K562 (cell line): ENCODE data around the gene IFI27L1. TPM values are rescaled to one million over a fixed set of nuclear protein-coding genes. Genes with fewer than 3 reads are reported as not detected.

Experiments used
- ATAC-seq: fragments of 200-7000 bp; cut with Tn5 transposase; 3 replicates; pipeline ENCODE4 v1.9.1; 2020; ENCODE audit warnings: moderate library complexity
- BruUV-seq: library from RNA; stranded (reverse); fragments of 400-500 nt; replicated peaks from 2 replicates; lab custom pipeline; 2021; lab: Mats Ljungman, UMichigan
- CTCF ChIA-PET: fragments of 300-600 bp; formaldehyde crosslinking; extraction: SDS; loops from one replicate; lab custom pipeline; 2021; ENCODE audit warnings: low intra/inter-chr PET ratio; lab: Yijun Ruan, JAX
- POLR2A ChIA-PET: fragments of 300-600, 350-650 bp; sonication (Branson Sonifier 250); formaldehyde crosslinking; extraction: SDS; loops from one replicate; lab custom pipeline; 2021; ENCODE audit warnings: antibody characterized with exemption, inconsistent platforms; lab: Yijun Ruan, JAX
- DNase-seq, 4 experiments: peaks; one replicate each; pipeline versions ENCODE4 v3.0.0 to v3.0.0-alpha.2; 2011 to 2018; ENCODE audit warnings: low spot score in 3 of 4, mixed read lengths in 3 of 4; ENCODE audit errors: extremely low read depth in 1 of 4
- FAIRE-seq: peaks from 2 replicates; lab custom pipeline; 2011; peaks lifted over from hg19 to GRCh38; lab: Jason Lieb, UNC
- H2AFZ ChIP-seq: 2 replicates; pipeline ENCODE4 v1.6.0; 2011; ENCODE audit warnings: low read depth, low read length, control low read depth, inconsistent platforms
- H3K27ac ChIP-seq: fragments of 200-600 bp; 3 replicates; pipeline ENCODE4 v1.8.0; 2011; ENCODE audit warnings: low read depth, mild to moderate bottlenecking, control low read depth, inconsistent platforms, low read length, moderate library complexity, mixed read lengths; ENCODE audit errors: extremely low read depth
- H3K27me3 ChIP-seq, 2 experiments: fragments of 300-600 bp in 1 of 2; 2 replicates in 1 of 2; 3 replicates in 1 of 2; pipeline versions ENCODE4 v1.6.0 to v1.8.0; 2011; ENCODE audit warnings: inconsistent platforms in 2 of 2, low read length in 2 of 2, mild to moderate bottlenecking in 1 of 2, mixed read lengths in 1 of 2, moderate library complexity in 1 of 2; ENCODE audit not compliant: control insufficient read depth in 2 of 2, insufficient read depth in 2 of 2
- H3K36me3 ChIP-seq: fragments of 300-600 bp; 3 replicates; pipeline ENCODE4 v1.8.0; 2011; ENCODE audit warnings: mild to moderate bottlenecking, low read length, inconsistent platforms; ENCODE audit not compliant: control insufficient read depth, insufficient read depth
- H3K4me1 ChIP-seq, 2 experiments: fragments of 200-600 bp in 1 of 2; replicated peaks in 1 of 2; 2 replicates in 1 of 2; 3 replicates in 1 of 2; pipeline versions ENCODE4 v1.5.1 to v1.8.0; 2011; ENCODE audit warnings: inconsistent platforms in 2 of 2, low read length in 2 of 2, mild to moderate bottlenecking in 1 of 2, mixed read lengths in 1 of 2, moderate library complexity in 1 of 2; ENCODE audit not compliant: control insufficient read depth in 2 of 2, insufficient read depth in 2 of 2
- H3K4me2 ChIP-seq: 2 replicates; pipeline ENCODE4 v1.6.1; 2011; ENCODE audit warnings: low read length, control low read depth, inconsistent platforms, mixed read lengths; ENCODE audit not compliant: insufficient read depth
- H3K4me3 ChIP-seq: fragments of 200-600 bp; sonication (generic), shearing (Covaris generic); 2 replicates; pipeline ENCODE4 v1.5.1; 2016; ENCODE audit warnings: control low read depth, inconsistent platforms
- H3K79me2 ChIP-seq: fragments of 200-600 bp; 3 replicates; pipeline ENCODE4 v1.8.0; 2011; ENCODE audit warnings: low read length, inconsistent platforms; ENCODE audit not compliant: control insufficient read depth, insufficient read depth
- H3K9ac ChIP-seq, 2 experiments: 2 replicates each; pipeline versions ENCODE4 v1.6.0 to v1.6.1; 2011; ENCODE audit warnings: low read depth in 2 of 2, low read length in 2 of 2, control low read depth in 1 of 2, inconsistent platforms in 1 of 2, mild to moderate bottlenecking in 1 of 2, mixed read lengths in 1 of 2; ENCODE audit not compliant: insufficient read depth in 1 of 2
- H3K9me1 ChIP-seq: one replicate; pipeline ENCODE4 v1.6.0; 2011; ENCODE audit warnings: inconsistent platforms, mild to moderate bottlenecking, low read length, moderate library complexity; ENCODE audit not compliant: control insufficient read depth, insufficient read depth
- H3K9me3 ChIP-seq: replicated peaks from 2 replicates; pipeline ENCODE4 v1.5.1; 2011; ENCODE audit warnings: low read depth, low read length, inconsistent platforms; ENCODE audit not compliant: control insufficient read depth, insufficient read depth
- H4K20me1 ChIP-seq: replicated peaks from 2 replicates; pipeline ENCODE4 v1.6.1; 2011; ENCODE audit warnings: low read length, inconsistent platforms, mixed read lengths; ENCODE audit not compliant: control insufficient read depth, insufficient read depth
- HLTF ChIP-seq: fragments of 450-650 bp; IDR thresholded peaks from 2 replicates; pipeline ENCODE4 v1.6.1; 2016
- HNRNPK ChIP-seq: fragments of 200-400 bp; formaldehyde crosslinking; IDR thresholded peaks from one replicate; pipeline ENCODE4 v1.6.1; 2018; ENCODE audit warnings: mild to moderate bottlenecking, low read depth, low read length; ENCODE audit not compliant: poor library complexity, severe bottlenecking
- KLF10 ChIP-seq: fragments of 250-450 bp; sonication (Bioruptor Pico); IDR thresholded peaks from 2 replicates; pipeline ENCODE4 v1.6.1; 2021; ENCODE audit warnings: matching md5 sums
- MTA2 ChIP-seq: fragments of 450-650 bp; IDR thresholded peaks from 2 replicates; pipeline ENCODE4 v1.6.1; 2016; ENCODE audit warnings: low read depth
- NFRKB ChIP-seq: fragments of 450-650 bp; IDR thresholded peaks from 2 replicates; pipeline ENCODE4 v1.6.1; 2016; ENCODE audit warnings: low read depth
- POU5F1 ChIP-seq: fragments of 150-350 bp; IDR thresholded peaks from 2 replicates; pipeline ENCODE4 v1.6.1; 2014; ENCODE audit warnings: borderline replicate concordance, low read length, low read depth, mild to moderate bottlenecking; ENCODE audit not compliant: partially characterized antibody
- PURB ChIP-seq: sonication (generic); formaldehyde crosslinking; IDR thresholded peaks from 2 replicates; pipeline ENCODE4 v1.9.0; 2021; ENCODE audit warnings: low read depth, mild to moderate bottlenecking, missing genetic modification reagents
- RBM14 ChIP-seq: fragments of 200-400 bp; formaldehyde crosslinking; IDR thresholded peaks from 2 replicates; pipeline ENCODE4 v1.6.1; 2018; ENCODE audit warnings: low read depth, mild to moderate bottlenecking, low read length, moderate library complexity, borderline replicate concordance; ENCODE audit not compliant: insufficient read depth
- TEAD4 ChIP-seq, 2 experiments: sonication (generic) in 1 of 2; formaldehyde crosslinking in 1 of 2; IDR thresholded peaks; 2 replicates each; pipeline versions ENCODE4 v1.6.1 to v1.8.0; 2012 to 2022; ENCODE audit warnings: borderline replicate concordance in 1 of 2, inconsistent platforms in 1 of 2, low read length in 1 of 2, mild to moderate bottlenecking in 1 of 2, missing genetic modification reagents in 1 of 2
- ZFP1 ChIP-seq: fragments of 450-650 bp; formaldehyde crosslinking; IDR thresholded peaks from 2 replicates; pipeline ENCODE4 v1.4.0; 2020; ENCODE audit warnings: mild to moderate bottlenecking, mixed read lengths
- ZNF174 ChIP-seq: fragments of 250-450 bp; sonication (Bioruptor Pico); IDR thresholded peaks from 2 replicates; pipeline ENCODE4 v1.4.0; 2020; ENCODE audit warnings: mild to moderate bottlenecking
- ZNF24 ChIP-seq: fragments of 450-650 bp; IDR thresholded peaks from 2 replicates; pipeline ENCODE4 v1.6.1; 2016
- ZNF764 ChIP-seq: fragments of 250-450 bp; sonication (Bioruptor Pico); IDR thresholded peaks from 2 replicates; pipeline ENCODE4 v1.4.0; 2020; ENCODE audit warnings: low read depth, mild to moderate bottlenecking, moderate library complexity
- WGBS: fragments of 100-300 bp; shearing (Covaris generic); methylation state at CpG from one replicate; pipeline ENCODE4 v1.1.6; 2016; ENCODE audit warnings: low coverage, mixed read lengths; ENCODE audit not compliant: insufficient coverage; ENCODE audit errors: missing lambda C conversion rate; 5-methylcytosine and 5-hydroxymethylcytosine counted together
- in situ Hi-C: fragments of 300-500 bp; cut with MboI; formaldehyde crosslinking; loops from 4 replicates; pipeline ENCODE4 v1.15.0; 2018; ENCODE audit warnings: inconsistent platforms, mixed read lengths
- intact Hi-C: fragments of 100-400 bp; cut with micrococcal nuclease; formaldehyde crosslinking; loops from 2 replicates; pipeline ENCODE4 v1.14.2; 2022
- polyA plus RNA-seq, 8 experiments: library from polyadenylated mRNA; depleted of rRNA in 4 of 8; stranded (reverse) in 5 of 8; unstranded in 3 of 8; fragments of >200 nt; fragmentation: Nextera tagmentation in 2 of 8; fragmentation: Illumina TruSeq in 1 of 8; extraction: Ambion mirVana in 2 of 8; extraction: Trizol in 1 of 8; gene quantifications; 2 replicates each; pipeline versions ENCODE4 v1.2.1 to v1.2.3, GENCODE V29; 2011 to 2014; ENCODE audit warnings: inconsistent platforms in 1 of 8, missing spikeins in 1 of 8
- total RNA-seq, 7 experiments: library from RNA; depleted of rRNA in 6 of 7; stranded (reverse); fragments of >200 nt in 6 of 7; fragmentation: Illumina TruSeq in 2 of 7; extraction: Trizol in 2 of 7; gene quantifications; 2 replicates each; pipeline versions ENCODE4 v1.2.1 to v1.2.3, GENCODE V29; 2011 to 2021; ENCODE audit warnings: low replicate concordance in 1 of 7
- TF ChIP-seq, protein P1 (sequence below), 2 experiments: fragments of 450-650 bp; IDR thresholded peaks; 2 replicates each; pipeline ENCODE4 v1.6.1; 2018; ENCODE audit warnings: mild to moderate bottlenecking in 2 of 2, low read depth in 1 of 2; ENCODE audit not compliant: partially characterized antibody in 2 of 2
- TF ChIP-seq, protein P2 (sequence below), 3 experiments: fragments of 200-800 bp in 1 of 3; sonication (Bioruptor generic) in 1 of 3; sonication (generic) in 1 of 3; formaldehyde crosslinking in 1 of 3; IDR thresholded peaks; 2 replicates each; pipeline versions ENCODE4 v1.6.1 to v1.8.0; 2016 to 2022; ENCODE audit warnings: mild to moderate bottlenecking in 2 of 3, missing compliant biosample characterization in 2 of 3, missing genetic modification characterization in 2 of 3, missing genetic modification reagents in 1 of 3

The IFI27L1 gene
- total and polyA plus RNA-seq, 9 of the 15 experiments (the other 6 are each of a cell fraction or from before 2014, with no cell fraction given): 14.5 to 28.0 (median 23.8) TPM

DNA sequence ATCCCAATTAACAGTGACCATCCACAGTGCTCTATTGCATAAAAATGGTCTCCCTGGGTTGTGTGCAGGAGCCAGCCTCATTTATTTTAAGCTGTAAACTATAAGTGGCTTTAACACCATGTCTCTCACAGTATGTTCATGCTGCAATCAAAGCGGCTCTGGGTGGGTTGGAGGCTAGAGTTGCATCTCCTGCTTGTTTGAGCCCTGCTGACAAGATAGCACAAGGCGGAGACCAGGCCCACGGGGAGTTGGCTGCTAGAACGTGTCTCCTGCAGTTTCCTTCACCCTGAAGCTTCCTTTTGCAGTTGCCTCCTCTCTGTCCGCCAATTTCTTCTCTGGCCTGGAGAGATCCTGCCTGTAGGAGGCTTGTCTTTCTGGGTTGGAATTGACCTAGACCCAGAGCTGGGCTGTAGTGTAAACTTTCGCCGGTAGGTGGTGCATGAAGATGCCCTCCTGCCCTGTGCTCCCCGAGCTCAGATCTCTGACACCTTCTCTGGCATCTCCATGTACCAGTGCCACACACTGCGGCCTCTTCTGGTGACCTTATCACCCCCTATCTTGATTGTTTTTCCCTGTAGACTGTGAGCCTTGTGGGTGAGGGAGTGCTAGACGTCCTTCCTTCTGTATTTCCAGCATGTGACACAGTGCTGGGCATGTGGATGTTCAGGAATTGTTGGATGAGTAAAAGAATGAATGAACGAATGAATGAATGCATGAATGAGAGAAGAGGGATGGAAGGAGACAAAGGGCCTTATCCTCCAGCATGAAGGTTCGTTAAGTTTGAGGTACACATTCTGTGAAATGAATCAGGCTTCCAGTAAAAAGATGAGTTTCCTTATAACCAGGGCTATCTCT, 44.6 kb upstream of the IFI27L1 start (continued):
- TF ChIP-seq ZNF174 (no peak), PURB (CRISPR knock-in tag) (no peak), ZNF24 (peak; percentile 79), ZFP1 (CRISPR knock-in tag) (no peak), ZNF764 (CRISPR knock-in tag) (0 out of 2 replicates have a peak, but pooled peaks have one; percentile 44)
- TF ChIP-seq, all 486 proteins: peak for 6

DNA sequence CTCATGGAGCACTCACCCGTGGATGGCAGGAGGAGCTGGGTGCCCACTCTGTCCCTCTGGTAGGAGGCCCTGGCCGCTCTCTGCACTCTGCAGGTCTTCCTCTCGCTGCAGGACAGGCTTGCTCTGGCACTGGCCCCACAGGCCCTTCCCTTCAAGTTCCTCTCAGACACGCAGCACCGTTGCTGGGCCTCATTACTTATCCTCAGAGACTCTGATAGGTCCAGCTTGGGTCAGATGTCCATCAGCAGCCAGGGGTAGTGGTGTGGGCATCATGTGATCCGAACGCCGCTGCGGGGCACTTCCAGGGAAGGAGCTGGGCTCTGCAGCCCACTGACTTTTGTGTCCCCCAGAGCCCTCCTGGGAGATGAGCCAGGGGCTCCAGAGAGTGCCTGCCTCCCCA, 43.2 kb upstream of the IFI27L1 start:
- DNase-seq (no peak), FAIRE-seq (no peak), ATAC-seq (no peak)
- ChIA-PET POLR2A (interaction anchor here (0.6 to 0.7 kb wide), 2 partner anchors 10 to 21 kb away, joined by 3 read pairs; no protein-coding TSS in a partner anchor), CTCF (no interaction called here)
- Histone ChIP-seq H3K27me3 (peaks cover 4 to 24% of the 10 kb centered on the region in 2 experiments; a peak in 4 of 5 replicates), H3K9me1 (no peaks in the 10 kb centered on the region), H3K9me3 (no peaks in the 10 kb centered on the region), H3K4me1 (no peaks in the 10 kb centered on the region), H2AFZ (no peak overlapping the region), H3K36me3 (no peaks in the 10 kb centered on the region), H3K9ac (no peak overlapping the region; a peak in 1 of 4 replicates), H3K27ac (no peak overlapping the region), H3K4me2 (no peak overlapping the region), H3K79me2 (no peaks in the 10 kb centered on the region), H4K20me1 (no peaks in the 10 kb centered on the region; the same call in 1 of the 2 replicates), H3K4me3 (no peak overlapping the region)
- 3% methylated on average over 5 of the region's 9 CpGs for WGBS
- no TSS peak for BruUV-seq
- in situ Hi-C loops: loop anchor here (5.0 kb wide), 1 partner anchor 99 kb away; no protein-coding TSS in a partner anchor
- intact Hi-C loops: no loop called here
- TF ChIP-seq RBM14: no peak
- no peak for TF ChIP-seq HLTF
- TF ChIP-seq, protein P1, sequence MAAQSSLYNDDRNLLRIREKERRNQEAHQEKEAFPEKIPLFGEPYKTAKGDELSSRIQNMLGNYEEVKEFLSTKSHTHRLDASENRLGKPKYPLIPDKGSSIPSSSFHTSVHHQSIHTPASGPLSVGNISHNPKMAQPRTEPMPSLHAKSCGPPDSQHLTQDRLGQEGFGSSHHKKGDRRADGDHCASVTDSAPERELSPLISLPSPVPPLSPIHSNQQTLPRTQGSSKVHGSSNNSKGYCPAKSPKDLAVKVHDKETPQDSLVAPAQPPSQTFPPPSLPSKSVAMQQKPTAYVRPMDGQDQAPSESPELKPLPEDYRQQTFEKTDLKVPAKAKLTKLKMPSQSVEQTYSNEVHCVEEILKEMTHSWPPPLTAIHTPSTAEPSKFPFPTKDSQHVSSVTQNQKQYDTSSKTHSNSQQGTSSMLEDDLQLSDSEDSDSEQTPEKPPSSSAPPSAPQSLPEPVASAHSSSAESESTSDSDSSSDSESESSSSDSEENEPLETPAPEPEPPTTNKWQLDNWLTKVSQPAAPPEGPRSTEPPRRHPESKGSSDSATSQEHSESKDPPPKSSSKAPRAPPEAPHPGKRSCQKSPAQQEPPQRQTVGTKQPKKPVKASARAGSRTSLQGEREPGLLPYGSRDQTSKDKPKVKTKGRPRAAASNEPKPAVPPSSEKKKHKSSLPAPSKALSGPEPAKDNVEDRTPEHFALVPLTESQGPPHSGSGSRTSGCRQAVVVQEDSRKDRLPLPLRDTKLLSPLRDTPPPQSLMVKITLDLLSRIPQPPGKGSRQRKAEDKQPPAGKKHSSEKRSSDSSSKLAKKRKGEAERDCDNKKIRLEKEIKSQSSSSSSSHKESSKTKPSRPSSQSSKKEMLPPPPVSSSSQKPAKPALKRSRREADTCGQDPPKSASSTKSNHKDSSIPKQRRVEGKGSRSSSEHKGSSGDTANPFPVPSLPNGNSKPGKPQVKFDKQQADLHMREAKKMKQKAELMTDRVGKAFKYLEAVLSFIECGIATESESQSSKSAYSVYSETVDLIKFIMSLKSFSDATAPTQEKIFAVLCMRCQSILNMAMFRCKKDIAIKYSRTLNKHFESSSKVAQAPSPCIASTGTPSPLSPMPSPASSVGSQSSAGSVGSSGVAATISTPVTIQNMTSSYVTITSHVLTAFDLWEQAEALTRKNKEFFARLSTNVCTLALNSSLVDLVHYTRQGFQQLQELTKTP (IDR thresholded peaks at IDR 0.05; ENCODE audit: low read depth in 1 of 2, partially characterized antibody in 2 of 2): no peak
- TF ChIP-seq KLF10: no peak
- TF ChIP-seq, protein P2, sequence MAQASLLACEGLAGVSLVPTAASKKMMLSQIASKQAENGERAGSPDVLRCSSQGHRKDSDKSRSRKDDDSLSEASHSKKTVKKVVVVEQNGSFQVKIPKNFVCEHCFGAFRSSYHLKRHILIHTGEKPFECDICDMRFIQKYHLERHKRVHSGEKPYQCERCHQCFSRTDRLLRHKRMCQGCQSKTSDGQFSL (CRISPR knock-in tag; IDR thresholded peaks at IDR 0.05): no peak
- TF ChIP-seq, protein P2 (tag; IDR thresholded peaks at IDR 0.05): no peak
- TF ChIP-seq NFRKB: no peak
- TF ChIP-seq TEAD4 (IDR thresholded peaks at IDR 0.05; ENCODE audit: low read length): no peak
- TF ChIP-seq TEAD4 (CRISPR knock-in tag; IDR thresholded peaks at IDR 0.05; ENCODE audit: borderline replicate concordance): no peak
- no peak for TF ChIP-seq MTA2
- no peak for TF ChIP-seq POU5F1
- no peak for TF ChIP-seq HNRNPK
